ENCODE results near the gene YLPM1. TPM values are rescaled to one million over a fixed set of nuclear protein-coding genes. Genes with fewer than 3 reads are reported as not detected.

The YLPM1 gene
- total RNA-seq, 1 donor from 2014 or later = 33.5 TPM

DNA sequence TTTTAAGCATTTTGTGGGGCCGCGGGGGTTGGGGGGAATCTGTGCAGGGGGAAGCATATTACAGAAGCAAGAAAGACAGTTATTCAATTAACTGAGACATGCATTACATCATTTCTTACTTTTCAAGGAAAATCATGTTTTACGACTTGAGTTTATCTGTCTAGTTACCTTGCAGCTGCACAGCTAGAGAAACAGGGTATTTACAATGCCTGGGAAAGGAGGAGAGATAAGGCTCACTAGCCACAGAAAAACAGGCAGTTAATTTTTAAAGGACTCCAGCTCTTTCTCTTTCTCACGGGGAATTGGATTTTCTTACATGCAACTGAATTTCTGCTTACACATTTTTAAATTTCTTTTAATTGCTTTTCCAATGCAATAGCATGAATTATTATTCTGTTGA is 28.0 kb upstream of the YLPM1 start:
- DNase-seq (ENCODE audit: low read depth) = no peak
- H3K27me3 ChIP-seq (ENCODE audit: control insufficient read depth, insufficient read depth, low read length) = no peaks in the 10 kb centered on the region
- TF ChIP-seq, protein P1, sequence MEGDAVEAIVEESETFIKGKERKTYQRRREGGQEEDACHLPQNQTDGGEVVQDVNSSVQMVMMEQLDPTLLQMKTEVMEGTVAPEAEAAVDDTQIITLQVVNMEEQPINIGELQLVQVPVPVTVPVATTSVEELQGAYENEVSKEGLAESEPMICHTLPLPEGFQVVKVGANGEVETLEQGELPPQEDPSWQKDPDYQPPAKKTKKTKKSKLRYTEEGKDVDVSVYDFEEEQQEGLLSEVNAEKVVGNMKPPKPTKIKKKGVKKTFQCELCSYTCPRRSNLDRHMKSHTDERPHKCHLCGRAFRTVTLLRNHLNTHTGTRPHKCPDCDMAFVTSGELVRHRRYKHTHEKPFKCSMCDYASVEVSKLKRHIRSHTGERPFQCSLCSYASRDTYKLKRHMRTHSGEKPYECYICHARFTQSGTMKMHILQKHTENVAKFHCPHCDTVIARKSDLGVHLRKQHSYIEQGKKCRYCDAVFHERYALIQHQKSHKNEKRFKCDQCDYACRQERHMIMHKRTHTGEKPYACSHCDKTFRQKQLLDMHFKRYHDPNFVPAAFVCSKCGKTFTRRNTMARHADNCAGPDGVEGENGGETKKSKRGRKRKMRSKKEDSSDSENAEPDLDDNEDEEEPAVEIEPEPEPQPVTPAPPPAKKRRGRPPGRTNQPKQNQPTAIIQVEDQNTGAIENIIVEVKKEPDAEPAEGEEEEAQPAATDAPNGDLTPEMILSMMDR (IDR thresholded peaks at IDR 0.05; ENCODE audit: insufficient read depth, low read length, poor library complexity, severe bottlenecking) = no peak
- peaks cover 3% of the 10 kb centered on the region for H3K36me3 ChIP-seq (ENCODE audit: control insufficient read depth, insufficient read depth, low read length)
- H3K4me3 ChIP-seq (ENCODE audit: low read depth, low read length) = no peak overlapping the region

DNA sequence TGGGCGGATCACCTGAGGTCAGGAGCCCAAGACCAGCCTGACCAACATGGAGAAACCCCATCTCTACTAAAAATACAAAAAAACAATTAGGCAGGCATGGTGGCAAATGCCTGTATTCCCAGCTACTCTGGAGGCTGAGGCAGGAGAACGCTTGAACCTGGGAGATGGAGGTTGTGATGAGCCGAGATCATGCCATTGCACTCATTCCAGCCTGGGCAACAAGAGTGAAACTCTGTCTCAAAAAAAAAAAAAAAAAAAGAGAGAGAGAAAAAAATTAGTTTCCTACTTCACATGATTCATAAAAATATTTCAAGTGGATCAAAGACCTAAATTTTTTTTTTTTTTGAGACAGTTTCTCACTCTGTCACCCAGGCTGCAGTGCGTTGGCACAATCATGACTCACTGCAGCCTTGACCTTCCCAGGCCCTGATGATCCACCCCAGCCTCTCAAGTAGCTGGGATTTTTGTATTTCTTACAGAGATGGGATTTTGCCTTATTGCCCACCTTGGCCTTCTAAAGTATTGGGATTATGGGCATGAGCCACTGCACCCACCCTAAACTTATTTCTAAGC is 25.3 kb upstream of the YLPM1 start:
- TF ChIP-seq, protein P1 (IDR thresholded peaks at IDR 0.05; ENCODE audit: insufficient read depth, low read length, poor library complexity, severe bottlenecking) = no peak
- Histone ChIP-seq H3K27me3 (ENCODE audit: control insufficient read depth, insufficient read depth, low read length) (no peaks in the 10 kb centered on the region), H3K36me3 (ENCODE audit: control insufficient read depth, insufficient read depth, low read length) (no peaks in the 10 kb centered on the region), H3K4me3 (ENCODE audit: low read depth, low read length) (no peak overlapping the region)
- no peak for DNase-seq (ENCODE audit: low read depth)

DNA sequence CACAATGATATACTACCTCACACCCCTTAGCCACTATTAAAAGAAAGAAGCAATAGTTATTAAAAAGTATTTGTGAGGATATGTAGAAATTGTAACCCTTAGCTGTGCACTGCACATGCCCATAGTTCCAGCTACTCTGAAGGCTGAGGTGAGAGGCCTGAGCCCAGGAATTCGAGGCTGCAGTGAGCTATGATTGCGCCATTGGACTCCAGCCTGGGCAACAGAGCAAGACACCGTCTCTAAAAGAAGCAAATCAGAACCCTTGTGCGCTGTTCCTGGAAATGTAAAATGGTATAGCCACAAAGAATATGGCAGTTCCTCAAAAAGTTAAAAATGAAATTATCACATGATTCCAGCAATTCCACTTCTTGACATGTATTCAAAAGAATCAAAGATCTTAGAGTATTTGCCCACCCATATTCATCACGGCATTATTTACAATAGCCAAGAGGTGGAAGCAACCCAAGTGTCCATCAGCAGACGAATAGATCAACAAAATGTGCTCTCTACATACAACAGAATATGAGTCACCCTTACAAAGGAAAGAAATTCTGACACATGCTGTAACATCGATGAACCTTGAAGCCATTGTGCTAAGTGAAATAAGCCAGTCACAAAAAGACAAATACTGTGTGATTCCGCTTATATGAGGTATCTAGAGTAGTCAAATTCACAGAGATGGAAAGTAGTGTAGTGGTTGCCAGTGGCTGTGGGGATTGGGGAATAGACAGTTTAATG is 23.7 kb upstream of the YLPM1 start:
- Histone ChIP-seq H3K27me3 (ENCODE audit: control insufficient read depth, insufficient read depth, low read length) (no peaks in the 10 kb centered on the region), H3K36me3 (ENCODE audit: control insufficient read depth, insufficient read depth, low read length) (no peaks in the 10 kb centered on the region), H3K4me3 (ENCODE audit: low read depth, low read length) (no peak overlapping the region)
- TF ChIP-seq, protein P1 (IDR thresholded peaks at IDR 0.05; ENCODE audit: insufficient read depth, low read length, poor library complexity, severe bottlenecking) = no peak
- peak; percentile 19 for DNase-seq (ENCODE audit: low read depth)

DNA sequence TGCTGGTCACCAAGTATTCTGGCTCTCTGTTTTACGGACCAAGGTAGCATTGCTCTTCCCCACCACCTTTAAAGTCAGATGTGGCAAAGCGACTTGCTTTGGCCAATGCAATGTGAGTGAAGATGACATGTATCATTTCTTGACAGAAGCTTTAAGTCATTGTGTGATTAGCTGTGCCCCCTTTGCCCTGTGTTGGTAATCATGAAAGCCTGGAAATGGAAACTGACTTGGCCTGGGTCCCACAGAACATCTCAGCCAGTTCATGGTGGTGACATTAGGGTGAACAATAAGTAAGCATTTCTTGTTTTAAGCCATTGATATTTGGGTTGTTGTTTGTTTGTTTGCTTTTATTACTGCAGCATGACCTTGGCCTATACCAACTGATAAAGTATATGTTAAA is 15.9 kb upstream of the YLPM1 start:
- H3K36me3 ChIP-seq (ENCODE audit: control insufficient read depth, insufficient read depth, low read length) = no peaks in the 10 kb centered on the region
- DNase-seq (ENCODE audit: low read depth) = no peak
- TF ChIP-seq, protein P1 (IDR thresholded peaks at IDR 0.05; ENCODE audit: insufficient read depth, low read length, poor library complexity, severe bottlenecking) = no peak
- H3K27me3 ChIP-seq (ENCODE audit: control insufficient read depth, insufficient read depth, low read length) = no peaks in the 10 kb centered on the region
- H3K4me3 ChIP-seq (ENCODE audit: low read depth, low read length) = no peak overlapping the region

DNA sequence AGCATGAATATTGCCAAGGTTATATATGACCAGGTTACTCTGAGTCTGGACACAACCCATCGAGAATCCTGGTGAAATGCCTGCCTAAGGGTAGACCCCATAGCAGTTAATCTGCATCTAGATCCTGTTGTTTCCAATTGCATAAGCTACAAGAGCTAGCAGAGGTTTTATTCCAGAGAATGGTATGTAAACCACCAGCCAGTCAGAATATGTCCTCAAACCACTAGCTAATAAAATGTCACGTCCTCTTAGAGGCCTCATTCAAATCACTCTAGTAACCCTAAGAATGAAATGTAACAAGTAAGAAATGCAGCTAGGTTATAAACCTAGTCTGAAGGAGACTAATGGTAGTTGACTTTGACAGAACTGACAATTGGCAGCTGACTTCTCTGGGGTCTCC is 9.0 kb upstream of the YLPM1 start:
- DNase-seq (ENCODE audit: low read depth) = no peak
- H3K27me3 ChIP-seq (ENCODE audit: control insufficient read depth, insufficient read depth, low read length) = no peaks in the 10 kb centered on the region
- no peaks in the 10 kb centered on the region for H3K36me3 ChIP-seq (ENCODE audit: control insufficient read depth, insufficient read depth, low read length)
- H3K4me3 ChIP-seq (ENCODE audit: low read depth, low read length) = no peak overlapping the region
- TF ChIP-seq, protein P1 (IDR thresholded peaks at IDR 0.05; ENCODE audit: insufficient read depth, low read length, poor library complexity, severe bottlenecking) = no peak

DNA sequence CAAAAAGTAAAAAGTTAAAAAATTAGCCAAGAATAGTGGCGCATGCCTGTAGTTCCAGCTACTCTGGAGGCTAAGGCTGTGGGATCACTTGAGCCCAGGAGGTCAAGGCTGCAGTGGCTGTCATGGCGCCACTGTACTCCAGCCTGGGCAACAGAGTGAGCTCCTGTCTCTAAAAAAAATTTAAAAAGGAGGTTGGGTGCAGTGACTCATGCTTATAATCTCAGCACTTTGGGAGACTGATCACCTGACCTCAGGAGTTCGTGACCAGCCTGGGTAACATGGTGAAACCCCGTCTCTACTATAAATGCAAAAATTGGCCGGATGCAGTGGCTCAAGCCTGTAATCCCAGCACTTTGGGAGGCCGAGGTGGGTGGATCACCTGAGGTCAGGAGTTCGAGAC is 8.2 kb upstream of the YLPM1 start:
- DNase-seq (ENCODE audit: low read depth) = no peak

More for the DNA sequence above, 8.2 kb upstream of the YLPM1 start:
- TF ChIP-seq, protein P1 (IDR thresholded peaks at IDR 0.05; ENCODE audit: insufficient read depth, low read length, poor library complexity, severe bottlenecking) = no peak
- no peaks in the 10 kb centered on the region for H3K27me3 ChIP-seq (ENCODE audit: control insufficient read depth, insufficient read depth, low read length)
- no peaks in the 10 kb centered on the region for H3K36me3 ChIP-seq (ENCODE audit: control insufficient read depth, insufficient read depth, low read length)
- H3K4me3 ChIP-seq (ENCODE audit: low read depth, low read length) = no peak overlapping the region
